BLaER1 treated with 17β-estradiol and CSF1 and Interleukin-3, amounts not matched to agents 10 nM and 100 nM (cell line): ENCODE data around the gene MAPK1IP1L.
"Not testable (repeated sequence)": the region's sequence is repeated elsewhere in the genome, so short reads cannot be mapped to it uniquely, and the experiment has no call there.

Experiments used
- H3K27ac ChIP-seq, 11 experiments: shearing (Covaris generic); formaldehyde crosslinking; 2 replicates each; pipeline ENCODE4 v1.8.1; 2022
- H3K27me3 ChIP-seq, 11 experiments: shearing (Covaris generic); formaldehyde crosslinking; 2 replicates each; pipeline ENCODE4 v1.8.1; 2022
- H3K36me3 ChIP-seq, 11 experiments: shearing (Covaris generic); formaldehyde crosslinking; 2 replicates each; pipeline ENCODE4 v1.8.1; 2022
- H3K4me1 ChIP-seq, 10 experiments: shearing (Covaris generic); formaldehyde crosslinking; 2 replicates each; pipeline ENCODE4 v1.8.1; 2022
- H3K4me2 ChIP-seq, 11 experiments: shearing (Covaris generic); formaldehyde crosslinking; 2 replicates each; pipeline ENCODE4 v1.8.1; 2022
- H3K4me3 ChIP-seq, 10 experiments: shearing (Covaris generic); formaldehyde crosslinking; 2 replicates each; pipeline ENCODE4 v1.8.1; 2022
- H3K9ac ChIP-seq, 11 experiments: shearing (Covaris generic); formaldehyde crosslinking; 2 replicates each; pipeline ENCODE4 v1.8.1; 2022
- H3K9me3 ChIP-seq, 11 experiments: shearing (Covaris generic); formaldehyde crosslinking; replicated peaks in 1 of 11; 2 replicates each; pipeline ENCODE4 v1.8.1; 2022
- H4K20me1 ChIP-seq, 11 experiments: shearing (Covaris generic); formaldehyde crosslinking; 2 replicates each; pipeline ENCODE4 v1.8.1; 2022
- Cebpa-rat ChIP-seq, 11 experiments: shearing (Covaris generic); IDR thresholded peaks; 2 replicates each; pipeline ENCODE4 v1.8.1; 2022

MAPK1IP1L gene

GRCh38 chr14:55062517-55063351 is 11.3 kb downstream of the MAPK1IP1L start:
- Histone ChIP-seq H3K9me3 (no peaks in the 10 kb centered on the region), H3K36me3 (peaks cover 85 to 100% (median 97%) of the 10 kb centered on the region in 11 experiments), H3K27me3 (no peaks in the 10 kb centered on the region), H3K4me3 (no peak overlapping the region), H3K4me1 (peaks cover 0 to 25% (median 0%) of the 10 kb centered on the region in 10 experiments; a peak in 4 of 20 replicates), H3K4me2 (no peak overlapping the region), H3K9ac (no peak overlapping the region), H3K27ac (no peak overlapping the region), H4K20me1 (peaks cover 62 to 100% (median 89%) of the 10 kb centered on the region in 11 experiments)
- TF ChIP-seq Cebpa-rat (IDR thresholded peaks at IDR 0.05), result no peak

GRCh38 chr14:55064896-55065295 is 13.4 kb downstream of the MAPK1IP1L start:
- Histone ChIP-seq H3K9ac (peak overlapping the region in 1 of 11 experiments; percentile 31; a peak in 1 of 22 replicates), H3K4me1 (peaks cover 2 to 26% (median 5%) of the 10 kb centered on the region in 10 experiments; a peak in 15 of 20 replicates), H3K27ac (0 out of 22 replicates have a peak overlapping the region, but pooled peaks of 1 of the 11 experiments have one; percentile 10), H3K36me3 (peaks cover 78 to 100% (median 92%) of the 10 kb centered on the region in 11 experiments), H3K4me2 (0 out of 22 replicates have a peak overlapping the region, but pooled peaks of 1 of the 11 experiments have one; percentile 9), H4K20me1 (peaks cover 42 to 99% (median 74%) of the 10 kb centered on the region in 11 experiments)
- not testable (repeated sequence) for H3K27me3 ChIP-seq, H3K9me3 ChIP-seq, H3K4me3 ChIP-seq

GRCh38 chr14:55065411-55065810 is 14.0 kb downstream of the MAPK1IP1L start:
- Histone ChIP-seq H3K27ac (peak overlapping the region in 2 of 11 experiments; percentile 10 to 44; a peak in 2 of 22 replicates), H3K4me2 (0 out of 22 replicates have a peak overlapping the region, but pooled peaks of 1 of the 11 experiments have one; percentile 9), H3K9me3 (no peaks in the 10 kb centered on the region), H3K9ac (peak overlapping the region in 1 of 11 experiments; percentile 31; a peak in 1 of 22 replicates), H3K4me3 (no peak overlapping the region), H4K20me1 (peaks cover 37 to 99% (median 69%) of the 10 kb centered on the region in 11 experiments), H3K27me3 (no peaks in the 10 kb centered on the region), H3K4me1 (peaks cover 7 to 31% (median 10%) of the 10 kb centered on the region in 10 experiments; a peak in 19 of 20 replicates), H3K36me3 (peaks cover 73 to 100% (median 91%) of the 10 kb centered on the region in 11 experiments)
- TF ChIP-seq Cebpa-rat (IDR thresholded peaks at IDR 0.05), result no peak

- no peak overlapping the region for H3K4me3 ChIP-seq
- H3K4me2 ChIP-seq, result no peak overlapping the region
- H3K27ac ChIP-seq, result no peak overlapping the region
- H3K36me3 ChIP-seq, result peaks cover 65 to 94% (median 83%) of the 10 kb centered on the region in 11 experiments
- H3K9me3 ChIP-seq, result no peaks in the 10 kb centered on the region
- H3K4me1 ChIP-seq, result peaks cover 15 to 39% (median 17%) of the 10 kb centered on the region in 10 experiments
- H3K9ac ChIP-seq, result no peak overlapping the region
- TF ChIP-seq Cebpa-rat (IDR thresholded peaks at IDR 0.05), result no peak
- peaks cover 29 to 93% (median 61%) of the 10 kb centered on the region in 11 experiments; a peak in 21 of 22 replicates for H4K20me1 ChIP-seq
- H3K27me3 ChIP-seq, result no peaks in the 10 kb centered on the region
Measured at GRCh38 chr14:55066223-55066622, 14.8 kb downstream of the MAPK1IP1L start.

- TF ChIP-seq Cebpa-rat (IDR thresholded peaks at IDR 0.05), result no peak
- H3K27ac ChIP-seq, result peak overlapping the region in 3 of 11 experiments; percentile 7 to 53 (median 36); a peak in 2 of 22 replicates
- H3K9me3 ChIP-seq, result no peaks in the 10 kb centered on the region
- H3K4me3 ChIP-seq, result no peak overlapping the region
- no peaks in the 10 kb centered on the region for H3K27me3 ChIP-seq
- H3K4me2 ChIP-seq, result peak overlapping the region; percentile 27 to 74 (median 54); a peak in 20 of 22 replicates
- H3K36me3 ChIP-seq, result peaks cover 19 to 46% (median 35%) of the 10 kb centered on the region in 11 experiments; a peak in 21 of 22 replicates
- no peak overlapping the region for H3K9ac ChIP-seq
- peaks cover 0 to 53% (median 20%) of the 10 kb centered on the region in 11 experiments; a peak in 11 of 22 replicates for H4K20me1 ChIP-seq
- H3K4me1 ChIP-seq, result peaks cover 29 to 35% (median 32%) of the 10 kb centered on the region in 10 experiments
Measured at GRCh38 chr14:55070981-55071411, 19.5 kb downstream of the MAPK1IP1L start.

- no peak for TF ChIP-seq Cebpa-rat (IDR thresholded peaks at IDR 0.05)
- Histone ChIP-seq H3K27me3 (no peaks in the 10 kb centered on the region), H3K27ac (peak overlapping the region in 2 of 11 experiments; percentile 1 to 53; a peak in 5 of 22 replicates), H4K20me1 (peaks cover 0 to 43% (median 15%) of the 10 kb centered on the region in 11 experiments; a peak in 10 of 22 replicates), H3K9me3 (no peaks in the 10 kb centered on the region), H3K9ac (peak overlapping the region in 5 of 11 experiments; percentile 0 to 56 (median 23); a peak in 4 of 22 replicates), H3K36me3 (peaks cover 12 to 36% (median 27%) of the 10 kb centered on the region in 11 experiments; a peak in 21 of 22 replicates), H3K4me1 (peaks cover 29 to 35% (median 32%) of the 10 kb centered on the region in 10 experiments), H3K4me3 (no peak overlapping the region), H3K4me2 (peak overlapping the region; percentile 50 to 74 (median 55))
Measured at GRCh38 chr14:55071870-55072640, 20.6 kb downstream of the MAPK1IP1L start.

GRCh38 chr14:55073856-55074255 is 22.4 kb downstream of the MAPK1IP1L start:
- H3K4me3 ChIP-seq, result no peak overlapping the region
- no peak overlapping the region for H3K9ac ChIP-seq
- TF ChIP-seq Cebpa-rat (IDR thresholded peaks at IDR 0.05), result no peak
- no peak overlapping the region for H3K4me2 ChIP-seq
- no peaks in the 10 kb centered on the region for H3K9me3 ChIP-seq
- H3K4me1 ChIP-seq, result peaks cover 29 to 35% (median 32%) of the 10 kb centered on the region in 10 experiments
- no peaks in the 10 kb centered on the region for H3K27me3 ChIP-seq
- H3K36me3 ChIP-seq, result peaks cover 0 to 18% (median 10%) of the 10 kb centered on the region in 11 experiments; a peak in 12 of 22 replicates
- peaks cover 0 to 25% (median 5%) of the 10 kb centered on the region in 11 experiments; a peak in 8 of 22 replicates for H4K20me1 ChIP-seq
- H3K27ac ChIP-seq, result no peak overlapping the region

GRCh38 chr14:55074662-55075061 is 23.2 kb downstream of the MAPK1IP1L start:
- Histone ChIP-seq H3K36me3 (peaks cover 0 to 10% (median 5%) of the 10 kb centered on the region in 11 experiments; a peak in 12 of 22 replicates), H3K4me3 (no peak overlapping the region), H3K27ac (no peak overlapping the region), H3K9ac (no peak overlapping the region), H3K9me3 (no peaks in the 10 kb centered on the region), H3K4me2 (no peak overlapping the region), H4K20me1 (peaks cover 0 to 17% (median 5%) of the 10 kb centered on the region in 11 experiments; a peak in 4 of 22 replicates), H3K27me3 (no peaks in the 10 kb centered on the region), H3K4me1 (peaks cover 28 to 38% (median 30%) of the 10 kb centered on the region in 10 experiments)
- no peak for TF ChIP-seq Cebpa-rat (IDR thresholded peaks at IDR 0.05)
